GM12873 (cell line): ENCODE data around the gene TRIM69.

ENCODE experiments used
- TF ChIP-seq, protein P1 (sequence below): IDR thresholded peaks from 2 replicates; pipeline ENCODE4 v1.5.1; 2012; ENCODE audit warnings: low read depth, mild to moderate bottlenecking, moderate library complexity, low read length, control low read depth; ENCODE audit not compliant: insufficient read depth; ENCODE audit errors: missing control alignments

The TRIM69 gene

DNA sequence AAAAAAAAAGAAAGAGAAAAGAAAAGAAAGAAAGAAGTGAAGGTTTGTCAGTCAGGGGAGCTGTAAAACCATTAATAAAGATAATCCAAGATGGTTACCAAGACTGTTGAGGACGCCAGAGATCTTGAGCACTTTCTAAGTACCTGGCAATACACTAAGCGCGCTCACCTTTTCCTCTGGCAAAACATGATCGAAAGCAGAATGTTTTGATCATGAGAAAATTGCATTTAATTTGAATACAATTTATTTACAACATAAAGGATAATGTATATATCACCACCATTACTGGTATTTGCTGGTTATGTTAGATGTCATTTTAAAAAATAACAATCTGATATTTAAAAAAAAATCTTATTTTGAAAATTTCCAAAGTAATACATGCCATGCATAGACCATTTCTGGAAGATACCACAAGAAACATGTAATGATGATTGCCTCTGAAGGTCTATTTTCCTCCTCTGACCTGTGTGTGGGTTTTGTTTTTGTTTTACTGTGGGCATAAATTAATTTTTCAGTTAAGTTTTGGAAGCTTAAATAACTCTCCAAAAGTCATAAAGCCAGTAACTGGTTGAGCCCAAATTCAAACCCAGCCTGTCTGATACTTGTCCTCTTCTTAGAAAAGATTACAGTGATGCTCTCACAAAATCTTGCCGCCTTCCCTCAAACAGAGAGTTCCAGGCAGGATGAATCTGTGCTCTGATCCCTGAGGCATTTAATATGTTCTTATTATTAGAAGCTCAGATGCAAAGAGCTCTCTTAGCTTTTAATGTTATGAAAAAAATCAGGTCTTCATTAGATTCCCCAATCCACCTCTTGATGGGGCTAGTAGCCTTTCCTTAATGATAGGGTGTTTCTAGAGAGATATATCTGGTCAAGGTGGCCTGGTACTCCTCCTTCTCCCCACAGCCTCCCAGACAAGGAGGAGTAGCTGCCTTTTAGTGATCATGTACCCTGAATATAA lies 23.0 kb upstream of the TRIM69 start:
- TF ChIP-seq, protein P1, sequence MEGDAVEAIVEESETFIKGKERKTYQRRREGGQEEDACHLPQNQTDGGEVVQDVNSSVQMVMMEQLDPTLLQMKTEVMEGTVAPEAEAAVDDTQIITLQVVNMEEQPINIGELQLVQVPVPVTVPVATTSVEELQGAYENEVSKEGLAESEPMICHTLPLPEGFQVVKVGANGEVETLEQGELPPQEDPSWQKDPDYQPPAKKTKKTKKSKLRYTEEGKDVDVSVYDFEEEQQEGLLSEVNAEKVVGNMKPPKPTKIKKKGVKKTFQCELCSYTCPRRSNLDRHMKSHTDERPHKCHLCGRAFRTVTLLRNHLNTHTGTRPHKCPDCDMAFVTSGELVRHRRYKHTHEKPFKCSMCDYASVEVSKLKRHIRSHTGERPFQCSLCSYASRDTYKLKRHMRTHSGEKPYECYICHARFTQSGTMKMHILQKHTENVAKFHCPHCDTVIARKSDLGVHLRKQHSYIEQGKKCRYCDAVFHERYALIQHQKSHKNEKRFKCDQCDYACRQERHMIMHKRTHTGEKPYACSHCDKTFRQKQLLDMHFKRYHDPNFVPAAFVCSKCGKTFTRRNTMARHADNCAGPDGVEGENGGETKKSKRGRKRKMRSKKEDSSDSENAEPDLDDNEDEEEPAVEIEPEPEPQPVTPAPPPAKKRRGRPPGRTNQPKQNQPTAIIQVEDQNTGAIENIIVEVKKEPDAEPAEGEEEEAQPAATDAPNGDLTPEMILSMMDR, result peak; percentile 34

DNA sequence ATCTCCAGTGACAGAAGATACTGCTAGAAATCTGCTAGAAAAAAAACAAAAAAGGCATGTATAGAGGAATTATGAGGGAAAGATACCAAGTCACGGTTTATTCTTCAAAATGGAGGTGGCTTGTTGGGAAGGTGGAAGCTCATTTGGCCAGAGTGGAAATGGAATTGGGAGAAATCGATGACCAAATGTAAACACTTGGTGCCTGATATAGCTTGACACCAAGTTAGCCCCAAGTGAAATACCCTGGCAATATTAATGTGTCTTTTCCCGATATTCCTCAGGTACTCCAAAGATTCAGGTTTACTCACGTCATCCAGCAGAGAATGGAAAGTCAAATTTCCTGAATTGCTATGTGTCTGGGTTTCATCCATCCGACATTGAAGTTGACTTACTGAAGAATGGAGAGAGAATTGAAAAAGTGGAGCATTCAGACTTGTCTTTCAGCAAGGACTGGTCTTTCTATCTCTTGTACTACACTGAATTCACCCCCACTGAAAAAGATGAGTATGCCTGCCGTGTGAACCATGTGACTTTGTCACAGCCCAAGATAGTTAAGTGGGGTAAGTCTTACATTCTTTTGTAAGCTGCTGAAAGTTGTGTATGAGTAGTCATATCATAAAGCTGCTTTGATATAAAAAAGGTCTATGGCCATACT lies 21.1 kb upstream of the TRIM69 start:
- TF ChIP-seq, protein P1, result no peak

DNA sequence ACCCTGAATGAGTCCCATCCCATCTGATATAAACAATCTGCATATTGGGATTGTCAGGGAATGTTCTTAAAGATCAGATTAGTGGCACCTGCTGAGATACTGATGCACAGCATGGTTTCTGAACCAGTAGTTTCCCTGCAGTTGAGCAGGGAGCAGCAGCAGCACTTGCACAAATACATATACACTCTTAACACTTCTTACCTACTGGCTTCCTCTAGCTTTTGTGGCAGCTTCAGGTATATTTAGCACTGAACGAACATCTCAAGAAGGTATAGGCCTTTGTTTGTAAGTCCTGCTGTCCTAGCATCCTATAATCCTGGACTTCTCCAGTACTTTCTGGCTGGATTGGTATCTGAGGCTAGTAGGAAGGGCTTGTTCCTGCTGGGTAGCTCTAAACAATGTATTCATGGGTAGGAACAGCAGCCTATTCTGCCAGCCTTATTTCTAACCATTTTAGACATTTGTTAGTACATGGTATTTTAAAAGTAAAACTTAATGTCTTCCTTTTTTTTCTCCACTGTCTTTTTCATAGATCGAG lies 20.5 kb upstream of the TRIM69 start:
- TF ChIP-seq, protein P1, result no peak

DNA sequence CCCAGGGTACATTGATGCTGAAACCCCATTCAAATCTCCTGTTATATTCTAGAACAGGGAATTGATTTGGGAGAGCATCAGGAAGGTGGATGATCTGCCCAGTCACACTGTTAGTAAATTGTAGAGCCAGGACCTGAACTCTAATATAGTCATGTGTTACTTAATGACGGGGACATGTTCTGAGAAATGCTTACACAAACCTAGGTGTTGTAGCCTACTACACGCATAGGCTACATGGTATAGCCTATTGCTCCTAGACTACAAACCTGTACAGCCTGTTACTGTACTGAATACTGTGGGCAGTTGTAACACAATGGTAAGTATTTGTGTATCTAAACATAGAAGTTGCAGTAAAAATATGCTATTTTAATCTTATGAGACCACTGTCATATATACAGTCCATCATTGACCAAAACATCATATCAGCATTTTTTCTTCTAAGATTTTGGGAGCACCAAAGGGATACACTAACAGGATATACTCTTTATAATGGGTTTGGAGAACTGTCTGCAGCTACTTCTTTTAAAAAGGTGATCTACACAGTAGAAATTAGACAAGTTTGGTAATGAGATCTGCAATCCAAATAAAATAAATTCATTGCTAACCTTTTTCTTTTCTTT lies 19.2 kb upstream of the TRIM69 start:
- TF ChIP-seq, protein P1, result no peak

DNA sequence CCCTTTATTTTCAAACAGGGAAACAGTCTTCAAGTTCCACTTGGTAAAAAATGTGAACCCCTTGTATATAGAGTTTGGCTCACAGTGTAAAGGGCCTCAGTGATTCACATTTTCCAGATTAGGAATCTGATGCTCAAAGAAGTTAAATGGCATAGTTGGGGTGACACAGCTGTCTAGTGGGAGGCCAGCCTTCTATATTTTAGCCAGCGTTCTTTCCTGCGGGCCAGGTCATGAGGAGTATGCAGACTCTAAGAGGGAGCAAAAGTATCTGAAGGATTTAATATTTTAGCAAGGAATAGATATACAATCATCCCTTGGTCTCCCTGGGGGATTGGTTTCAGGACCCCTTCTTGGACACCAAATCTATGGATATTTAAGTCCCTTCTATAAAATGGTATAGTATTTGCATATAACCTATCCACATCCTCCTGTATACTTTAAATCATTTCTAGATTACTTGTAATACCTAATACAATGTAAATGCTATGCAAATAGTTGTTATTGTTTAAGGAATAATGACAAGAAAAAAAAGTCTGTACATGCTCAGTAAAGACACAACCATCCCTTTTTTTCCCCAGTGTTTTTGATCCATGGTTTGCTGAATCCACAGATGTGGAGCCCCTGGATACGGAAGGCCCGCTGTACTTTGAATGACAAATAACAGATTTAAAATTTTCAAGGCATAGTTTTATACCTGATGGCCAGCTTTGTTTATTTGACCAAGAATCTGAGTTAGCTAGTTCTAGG lies 18.0 kb upstream of the TRIM69 start:
- TF ChIP-seq, protein P1, result no peak

DNA sequence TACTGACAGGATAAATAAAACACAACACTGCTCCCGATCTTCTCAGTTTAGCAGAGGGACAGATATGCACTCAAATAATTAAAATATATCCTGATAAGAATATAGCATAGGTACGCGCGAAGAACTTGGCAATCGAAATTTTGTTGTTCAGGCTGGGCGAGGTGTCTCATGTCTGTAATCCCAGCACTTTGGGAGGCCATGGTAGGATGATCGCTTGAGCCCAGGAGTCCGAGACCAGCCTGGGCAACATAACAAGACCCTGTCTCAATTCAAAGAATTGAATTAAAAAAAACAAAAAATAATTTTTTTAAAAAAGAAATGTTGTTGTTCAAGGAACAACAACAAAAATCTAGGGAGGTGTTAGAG lies 17.4 kb upstream of the TRIM69 start:
- TF ChIP-seq, protein P1, result no peak
